HG02571 (cell line): Measurements from ENCODE around the gene PIPOX.
"Not testable (repeated sequence)": the region's sequence is repeated elsewhere in the genome, so short reads cannot be mapped to it uniquely, and the experiment has no call there.

Source experiments
- ATAC-seq: cut with Tn5 transposase; IDR thresholded peaks from one replicate; pipeline ENCODE4 v1.9.1; 2021; ENCODE audit warnings: mild to moderate bottlenecking, moderate library complexity; ENCODE audit not compliant: unreplicated experiment

Gene PIPOX

GRCh38 chr17:29073520-29073919 is 30.6 kb downstream of the PIPOX start:
- ATAC-seq = no peak

- no peak for ATAC-seq
Measured at GRCh38 chr17:29074488-29074887, 31.5 kb downstream of the PIPOX start.

GRCh38 chr17:29076087-29076486 is 33.1 kb downstream of the PIPOX start:
- no peak for ATAC-seq

GRCh38 chr17:29076722-29077121 is 33.8 kb downstream of the PIPOX start:
- ATAC-seq = no peak

GRCh38 chr17:29077320-29077719 is 34.4 kb downstream of the PIPOX start:
- ATAC-seq = no peak

- no peak for ATAC-seq
Measured at GRCh38 chr17:29078183-29079045, 35.5 kb downstream of the PIPOX start.

GRCh38 chr17:29079433-29079832 is 36.5 kb downstream of the PIPOX start:
- no peak for ATAC-seq

GRCh38 chr17:29079887-29080286 is 36.9 kb downstream of the PIPOX start:
- ATAC-seq = no peak

- ATAC-seq = no peak
Measured at GRCh38 chr17:29080323-29080722, 37.4 kb downstream of the PIPOX start.

GRCh38 chr17:29080965-29081364 is 38.0 kb downstream of the PIPOX start:
- ATAC-seq = no peak

GRCh38 chr17:29084541-29085146 is 41.7 kb downstream of the PIPOX start:
- no peak for ATAC-seq

- ATAC-seq = no peak
Measured at GRCh38 chr17:29085223-29085622, 42.3 kb downstream of the PIPOX start.

GRCh38 chr17:29086628-29087332 is 43.8 kb downstream of the PIPOX start:
- ATAC-seq = no peak

GRCh38 chr17:29088782-29089181 is 45.8 kb downstream of the PIPOX start:
- not testable (repeated sequence) for ATAC-seq

GRCh38 chr17:29089601-29090044 is 46.7 kb downstream of the PIPOX start:
- no peak for ATAC-seq

- ATAC-seq = no peak
Measured at GRCh38 chr17:29090108-29090507, 47.2 kb downstream of the PIPOX start.

- ATAC-seq = no peak
Measured at GRCh38 chr17:29090750-29091605, 48.0 kb downstream of the PIPOX start.

GRCh38 chr17:29091606-29092289 is 48.8 kb downstream of the PIPOX start:
- ATAC-seq = no peak

GRCh38 chr17:29093090-29093871 is 50.3 kb downstream of the PIPOX start:
- no peak for ATAC-seq
